ENCODE results near the gene MKI67.
A peak's percentile ranks its signal among the peaks of the same experiment; 100 is the strongest.

Gene MKI67

DNA sequence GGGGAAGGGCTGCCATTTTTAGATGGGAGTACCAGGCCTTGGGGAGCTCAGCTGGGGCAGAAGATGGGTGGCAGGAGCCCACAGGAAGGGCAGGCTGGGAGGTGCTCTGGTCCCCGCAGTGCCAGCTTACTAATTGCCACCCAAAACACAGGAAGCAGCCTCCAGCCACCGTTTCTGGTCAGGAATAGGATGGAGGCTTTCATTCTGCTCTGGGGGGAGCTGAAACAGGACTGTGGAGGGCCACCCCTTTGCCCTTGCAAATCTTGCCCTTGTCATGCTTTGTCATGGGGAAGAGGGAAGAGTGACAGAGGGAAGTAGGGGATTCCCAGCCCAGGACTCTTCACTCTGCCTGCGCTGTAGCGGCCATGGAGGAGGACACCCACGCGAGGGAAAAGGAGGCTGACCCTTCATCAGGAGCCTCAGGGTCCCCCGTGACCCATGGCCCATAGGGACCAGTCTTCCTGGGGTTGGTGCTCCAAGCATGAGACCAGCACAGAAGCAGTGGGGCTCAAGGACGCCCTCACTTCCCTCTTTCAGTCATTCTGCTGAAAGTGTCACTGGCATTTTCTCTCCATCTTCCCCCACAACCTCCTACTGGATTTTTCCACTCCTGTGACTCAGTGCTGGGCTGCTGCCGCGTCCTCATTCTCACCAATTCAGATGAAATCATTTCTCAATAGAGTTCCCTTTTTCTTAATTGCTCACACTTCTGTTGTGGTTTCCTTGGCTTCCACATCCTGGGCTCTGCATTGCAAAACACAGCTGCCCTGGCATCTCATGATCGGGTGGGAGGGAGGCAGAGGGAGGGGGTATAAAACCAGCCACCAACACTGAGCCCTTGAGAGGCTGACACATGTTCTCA lies 61.9 kb downstream of the MKI67 start:
- TF ChIP-seq, protein P1, sequence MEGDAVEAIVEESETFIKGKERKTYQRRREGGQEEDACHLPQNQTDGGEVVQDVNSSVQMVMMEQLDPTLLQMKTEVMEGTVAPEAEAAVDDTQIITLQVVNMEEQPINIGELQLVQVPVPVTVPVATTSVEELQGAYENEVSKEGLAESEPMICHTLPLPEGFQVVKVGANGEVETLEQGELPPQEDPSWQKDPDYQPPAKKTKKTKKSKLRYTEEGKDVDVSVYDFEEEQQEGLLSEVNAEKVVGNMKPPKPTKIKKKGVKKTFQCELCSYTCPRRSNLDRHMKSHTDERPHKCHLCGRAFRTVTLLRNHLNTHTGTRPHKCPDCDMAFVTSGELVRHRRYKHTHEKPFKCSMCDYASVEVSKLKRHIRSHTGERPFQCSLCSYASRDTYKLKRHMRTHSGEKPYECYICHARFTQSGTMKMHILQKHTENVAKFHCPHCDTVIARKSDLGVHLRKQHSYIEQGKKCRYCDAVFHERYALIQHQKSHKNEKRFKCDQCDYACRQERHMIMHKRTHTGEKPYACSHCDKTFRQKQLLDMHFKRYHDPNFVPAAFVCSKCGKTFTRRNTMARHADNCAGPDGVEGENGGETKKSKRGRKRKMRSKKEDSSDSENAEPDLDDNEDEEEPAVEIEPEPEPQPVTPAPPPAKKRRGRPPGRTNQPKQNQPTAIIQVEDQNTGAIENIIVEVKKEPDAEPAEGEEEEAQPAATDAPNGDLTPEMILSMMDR (conservative IDR thresholded peaks at IDR 0.05; ENCODE audit: low read depth, low read length), result no peak
- DNase-seq (ENCODE audit: low read depth), result peak; percentile 84

DNA sequence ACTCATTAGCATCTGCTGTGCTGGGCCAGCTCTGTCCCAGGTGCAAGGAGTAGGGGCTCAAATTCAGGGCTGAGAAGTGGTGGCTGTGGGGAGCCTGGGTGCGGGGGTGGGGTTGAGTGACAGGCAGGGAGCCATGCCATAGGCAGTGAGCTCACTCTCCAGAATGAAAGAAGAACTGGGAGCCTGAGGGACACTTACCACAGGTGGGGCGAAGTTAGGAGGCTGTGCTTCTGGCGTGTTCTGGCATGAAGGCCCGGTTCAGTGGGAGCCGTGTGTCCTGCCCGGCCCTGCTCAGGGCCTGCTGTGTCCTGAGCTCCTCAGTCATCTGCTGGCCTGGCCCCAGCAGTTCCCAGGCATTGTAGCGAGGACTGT lies 62.5 kb downstream of the MKI67 start:
- H3K4me3 ChIP-seq (ENCODE audit: low read length), result no peak overlapping the region
- DNase-seq (ENCODE audit: low read depth), result no peak

More for the DNA sequence above, 61.9 kb downstream of the MKI67 start:
- no peak overlapping the region for H3K4me3 ChIP-seq (ENCODE audit: low read length)

DNA sequence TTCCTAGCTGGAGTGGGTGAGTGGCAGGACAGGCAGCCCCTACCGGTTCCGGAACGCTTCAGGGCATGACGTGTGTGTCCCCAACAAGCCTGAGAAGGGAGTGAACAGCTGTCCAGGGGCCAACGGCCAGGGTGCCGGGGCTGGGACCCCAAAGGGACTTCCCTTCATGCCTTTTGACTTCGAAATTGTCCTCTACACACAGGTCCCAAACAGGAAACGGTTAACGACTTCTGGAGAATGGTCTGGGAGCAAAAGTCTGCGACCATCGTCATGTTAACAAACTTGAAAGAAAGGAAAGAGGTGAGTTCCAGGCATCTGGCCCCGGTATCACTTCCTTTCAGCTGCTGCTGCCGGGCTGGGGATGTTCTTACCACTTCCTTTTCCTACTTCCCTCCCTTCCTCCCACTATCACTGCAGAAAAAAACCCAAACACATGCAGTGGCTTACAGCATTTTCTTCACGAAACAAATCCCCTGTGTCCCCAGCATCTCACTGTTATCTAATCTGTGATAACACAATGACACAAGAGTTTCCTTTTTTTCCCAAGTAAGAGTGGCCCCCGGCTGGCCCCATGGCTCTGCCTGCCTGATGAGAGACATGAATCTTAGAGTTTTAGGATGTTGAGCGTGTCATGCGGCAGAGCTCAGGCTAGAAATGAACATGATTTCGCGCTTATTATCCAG lies 63.2 kb downstream of the MKI67 start:
- DNase-seq (ENCODE audit: low read depth), result no peak
- no peak overlapping the region for H3K4me3 ChIP-seq (ENCODE audit: low read length)
- TF ChIP-seq, protein P1 (conservative IDR thresholded peaks at IDR 0.05; ENCODE audit: low read depth, low read length), result no peak

More for the DNA sequence above, 62.5 kb downstream of the MKI67 start:
- TF ChIP-seq, protein P1 (conservative IDR thresholded peaks at IDR 0.05; ENCODE audit: low read depth, low read length), result no peak

DNA sequence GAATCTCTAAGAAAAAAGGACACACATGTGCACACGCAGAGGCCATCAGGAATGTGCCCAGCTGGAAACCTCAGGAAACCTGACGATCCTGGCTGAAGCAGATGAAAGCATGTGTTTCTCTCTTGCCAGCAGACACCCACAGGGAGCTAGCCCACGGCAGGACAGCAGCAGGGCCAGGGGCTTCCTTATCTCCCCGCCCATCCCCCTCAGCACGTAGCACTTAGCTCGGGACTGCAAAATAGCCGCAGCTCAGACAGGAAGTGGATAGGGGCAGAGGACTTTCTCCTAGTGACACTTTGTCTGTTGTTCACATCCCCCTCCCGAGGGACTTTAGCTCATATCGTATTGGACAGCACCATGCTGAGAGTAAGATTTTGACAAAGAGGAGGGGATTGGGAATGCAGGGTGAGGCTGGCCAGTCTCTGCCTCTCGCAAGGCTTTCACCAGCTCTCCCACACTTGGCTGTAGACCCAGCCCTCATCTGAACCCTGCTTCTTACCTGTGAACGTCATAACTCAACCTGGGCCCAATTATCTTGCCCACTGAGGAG lies 63.8 kb downstream of the MKI67 start:
- no peak overlapping the region for H3K4me3 ChIP-seq (ENCODE audit: low read length)
- TF ChIP-seq, protein P1 (conservative IDR thresholded peaks at IDR 0.05; ENCODE audit: low read depth, low read length), result no peak
- no peak for DNase-seq (ENCODE audit: low read depth)

DNA sequence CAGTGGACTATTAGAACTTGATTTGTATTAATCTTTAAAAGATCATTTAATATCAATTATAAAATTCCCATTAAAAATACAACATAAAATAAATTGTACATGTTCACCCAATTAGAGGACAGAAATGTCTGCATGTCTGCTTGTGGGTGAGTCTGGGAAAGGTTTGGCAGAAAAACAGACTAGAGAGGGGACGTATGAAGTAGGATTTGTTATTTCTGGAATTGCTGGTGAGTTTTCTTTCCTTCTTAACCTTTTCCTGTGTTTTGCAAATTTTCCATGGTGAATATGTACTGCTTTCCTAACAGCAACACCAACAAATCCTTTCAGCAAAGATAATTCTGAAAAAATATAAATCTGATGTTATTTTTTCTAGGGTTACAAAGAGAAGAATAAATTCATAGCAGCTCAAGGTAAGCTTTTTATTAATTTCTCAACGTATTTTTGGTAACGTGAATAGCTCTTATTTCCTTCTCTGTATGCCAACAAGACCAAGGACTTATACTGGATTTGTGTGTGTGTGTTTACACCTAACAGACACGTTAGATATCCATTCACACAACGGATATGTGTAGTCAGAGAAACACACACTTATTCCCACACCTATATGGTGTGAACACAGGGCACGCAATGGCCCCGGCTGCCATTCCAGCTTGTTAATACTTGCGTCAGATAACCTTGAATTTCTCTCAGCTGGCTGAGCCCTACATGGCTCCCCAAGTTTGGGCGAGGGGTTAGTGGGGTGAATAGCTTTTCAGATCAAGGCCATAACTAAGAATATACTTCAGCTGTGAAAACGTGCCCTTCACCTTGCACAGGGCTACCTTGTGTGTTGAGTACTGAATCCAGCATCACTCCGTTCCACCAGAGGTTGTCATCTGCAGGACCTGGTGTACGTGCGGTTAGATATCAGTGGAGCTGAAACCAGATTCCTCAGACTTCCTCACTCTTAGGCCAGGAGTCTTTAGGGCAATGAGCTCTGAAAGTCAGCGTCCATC lies 64.6 kb downstream of the MKI67 start:
- no peak for DNase-seq (ENCODE audit: low read depth)
- H3K4me3 ChIP-seq (ENCODE audit: low read length), result no peak overlapping the region
- TF ChIP-seq, protein P1 (conservative IDR thresholded peaks at IDR 0.05; ENCODE audit: low read depth, low read length), result no peak

All from retinal pigment epithelial cell (primary cell).